Duodenal mucosa (tissue), 2 donors: Measurements from ENCODE around the gene BEST4.
"Not testable (repeated sequence)": the region's sequence is repeated elsewhere in the genome, so short reads cannot be mapped to it uniquely, and the experiment has no call there.

ENCODE experiments used
- H3K27ac ChIP-seq: one replicate; pipeline ENCODE4 v1.7.0; 2013; ENCODE audit warnings: low read depth, low read length
- H3K27me3 ChIP-seq, 2 donors: one replicate each; pipeline ENCODE4 v1.7.0; 2013; ENCODE audit warnings: low read length in 2 of 2, control low read depth in 1 of 2; ENCODE audit not compliant: insufficient read depth in 2 of 2, control insufficient read depth in 1 of 2
- H3K36me3 ChIP-seq, 2 donors: one replicate each; pipeline ENCODE4 v1.7.0; 2013; ENCODE audit warnings: low read length in 2 of 2, control low read depth in 1 of 2; ENCODE audit not compliant: insufficient read depth in 2 of 2, control insufficient read depth in 1 of 2
- H3K4me1 ChIP-seq, 2 donors: one replicate each; pipeline ENCODE4 v1.7.0; 2013; ENCODE audit warnings: low read length in 2 of 2, control low read depth in 1 of 2; ENCODE audit not compliant: insufficient read depth in 2 of 2, control insufficient read depth in 1 of 2
- H3K4me3 ChIP-seq, 2 donors: one replicate each; pipeline ENCODE4 v1.7.0; 2013; ENCODE audit warnings: low read length in 2 of 2, low read depth in 1 of 2
- H3K9ac ChIP-seq, 2 donors: one replicate each; pipeline ENCODE4 v1.7.0; 2013; ENCODE audit warnings: low read length in 2 of 2, low read depth in 1 of 2
- H3K9me3 ChIP-seq, 2 donors: one replicate each; pipeline ENCODE4 v1.7.0; 2013; ENCODE audit warnings: low read length in 2 of 2, control low read depth in 1 of 2; ENCODE audit not compliant: control insufficient read depth in 1 of 2

The BEST4 gene

DNA sequence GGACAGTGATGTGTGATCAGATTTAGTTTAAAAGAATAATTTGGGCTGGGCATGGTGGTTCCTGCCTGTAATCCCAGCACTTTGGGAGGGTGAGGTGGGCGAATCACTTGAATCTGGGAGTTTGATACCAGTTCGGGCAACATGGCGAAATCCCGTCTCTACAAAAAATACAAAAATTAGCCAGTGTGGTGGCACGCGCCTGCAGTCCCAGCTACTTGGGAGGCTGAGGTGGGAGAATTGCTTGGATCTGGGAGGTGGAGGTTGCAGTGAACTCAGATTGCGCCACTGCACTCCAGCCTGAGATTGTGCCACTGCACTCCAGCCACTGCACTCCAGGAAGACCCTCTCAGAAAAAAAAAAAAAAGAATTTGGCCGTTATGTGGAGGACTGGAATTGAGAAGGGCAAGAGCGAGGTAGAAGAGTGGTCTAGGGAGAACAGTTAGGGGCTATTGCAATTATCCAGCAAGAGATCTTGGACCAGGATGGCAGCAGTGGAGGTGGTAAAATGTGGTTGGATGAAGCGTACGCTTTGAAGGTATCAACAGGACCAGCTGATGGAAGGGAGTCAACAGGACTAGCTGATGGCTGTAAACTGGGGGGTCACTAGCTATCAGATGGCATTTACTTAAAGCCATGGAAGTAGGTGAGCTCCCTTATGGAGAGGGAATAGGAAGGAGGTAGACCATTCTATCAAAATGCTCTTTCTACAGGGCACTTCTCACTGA is 30.0 kb upstream of the BEST4 start:
- no peak overlapping the region for H3K27ac ChIP-seq
- no peak overlapping the region for H3K4me3 ChIP-seq
- no peak overlapping the region for H3K9ac ChIP-seq
- no peaks in the 10 kb centered on the region for H3K9me3 ChIP-seq
- H3K4me1 ChIP-seq, result peaks cover 6 to 8% of the 10 kb centered on the region in 2 donors
- H3K36me3 ChIP-seq, result no peaks in the 10 kb centered on the region
- no peaks in the 10 kb centered on the region for H3K27me3 ChIP-seq

GRCh38 chr1:44817307-44817706 is 29.3 kb upstream of the BEST4 start:
- Histone ChIP-seq H3K9ac (no peak overlapping the region), H3K36me3 (no peaks in the 10 kb centered on the region), H3K4me3 (no peak overlapping the region), H3K4me1 (peaks cover 10 to 12% of the 10 kb centered on the region in 2 donors), H3K27me3 (no peaks in the 10 kb centered on the region), H3K9me3 (no peaks in the 10 kb centered on the region), H3K27ac (no peak overlapping the region)

GRCh38 chr1:44815926-44816325 is 28.0 kb upstream of the BEST4 start:
- not testable (repeated sequence) for H3K9ac ChIP-seq, H3K4me3 ChIP-seq, H3K9me3 ChIP-seq, H3K27ac ChIP-seq, H3K36me3 ChIP-seq, H3K27me3 ChIP-seq
- peaks cover 21 to 23% of the 10 kb centered on the region in 2 donors for H3K4me1 ChIP-seq

DNA sequence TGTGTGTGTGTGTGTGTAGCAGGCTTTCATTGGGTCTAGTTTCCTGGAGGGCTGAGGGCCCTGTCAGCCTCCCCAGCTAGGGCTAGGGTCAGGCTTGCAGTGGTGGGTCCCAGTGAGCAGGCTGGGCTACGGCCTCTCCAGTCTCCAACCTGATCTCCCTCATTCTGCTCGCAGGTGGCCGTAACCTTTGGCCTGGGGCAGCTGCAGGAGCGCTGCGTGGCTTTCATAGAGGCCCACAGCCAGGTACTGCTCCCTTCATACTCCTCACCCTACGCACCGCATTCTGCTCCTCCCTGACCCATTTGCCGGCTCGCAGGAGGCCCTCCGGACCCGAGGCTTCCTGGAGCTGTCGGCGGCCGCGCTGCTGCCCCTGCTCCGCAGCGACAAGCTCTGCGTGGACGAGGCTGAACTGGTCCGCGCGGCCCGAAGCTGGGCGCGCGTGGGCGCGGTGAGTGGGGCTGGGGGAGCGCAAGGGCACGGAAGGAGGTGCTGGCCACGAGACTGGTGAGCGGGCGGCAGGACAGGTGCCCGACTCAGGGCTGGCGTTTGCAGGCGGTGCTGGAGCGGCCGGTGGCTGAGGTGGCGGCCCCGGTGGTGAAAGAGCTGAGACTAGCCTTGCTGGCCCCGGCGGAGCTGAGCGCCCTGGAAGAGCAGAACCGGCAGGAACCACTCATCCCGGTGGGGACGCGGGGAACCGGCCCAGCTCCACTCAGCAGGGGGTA is 25.0 kb upstream of the BEST4 start:
- Histone ChIP-seq H3K4me3 (peak overlapping the region; percentile 77 to 86), H3K9ac (peak overlapping the region; percentile 72 to 84), H3K27ac (peak overlapping the region; percentile 5), H3K4me1 (peaks cover 44 to 48% of the 10 kb centered on the region in 2 donors), H3K9me3 (no peaks in the 10 kb centered on the region), H3K36me3 (no peaks in the 10 kb centered on the region), H3K27me3 (no peaks in the 10 kb centered on the region)

DNA sequence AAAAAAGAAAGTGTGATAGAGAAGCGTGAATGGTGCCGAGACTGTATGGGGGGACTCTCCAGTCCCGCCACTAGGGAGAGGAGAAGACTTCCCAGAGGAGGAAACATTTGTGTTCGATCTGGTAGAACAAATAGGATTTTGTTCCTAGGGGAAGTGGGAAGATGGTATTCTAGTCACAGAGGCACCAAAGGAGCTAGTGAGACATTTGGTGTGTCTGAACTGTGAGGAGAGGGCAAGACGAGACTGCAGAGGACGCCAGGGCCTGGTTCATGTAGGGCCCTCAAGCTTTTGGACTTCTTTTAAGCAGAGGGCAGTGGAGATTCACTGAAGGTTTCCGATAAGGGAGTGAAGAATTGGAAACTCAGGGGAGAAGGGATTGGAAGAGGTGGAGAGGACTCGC is 23.3 kb upstream of the BEST4 start:
- Histone ChIP-seq H3K27me3 (no peaks in the 10 kb centered on the region), H3K9me3 (no peaks in the 10 kb centered on the region), H3K4me3 (no peak overlapping the region), H3K4me1 (peaks cover 61 to 64% of the 10 kb centered on the region in 2 donors), H3K36me3 (no peaks in the 10 kb centered on the region), H3K9ac (peak overlapping the region in 1 of 2 donors; percentile 7), H3K27ac (no peak overlapping the region)

DNA sequence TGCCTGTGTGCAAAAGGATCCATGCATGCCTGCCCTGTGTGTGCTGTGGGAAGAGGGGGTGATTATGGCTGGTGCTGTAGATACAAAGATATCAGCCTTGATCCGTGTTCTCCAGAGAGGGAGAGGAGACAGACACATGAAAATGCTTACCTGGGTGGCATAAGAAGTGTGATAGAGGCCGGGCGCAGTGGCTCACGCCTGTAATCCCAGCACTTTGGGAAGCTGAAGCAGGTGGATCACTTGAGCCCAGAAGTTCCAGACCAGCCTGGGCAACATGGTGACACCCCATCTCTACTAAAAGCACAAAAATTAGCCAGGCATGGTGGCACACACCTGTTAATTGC is 22.8 kb upstream of the BEST4 start:
- H3K4me3 ChIP-seq, H3K27me3 ChIP-seq, H3K9me3 ChIP-seq, H3K36me3 ChIP-seq: not testable (repeated sequence)
- peak overlapping the region; percentile 55 to 71 for H3K9ac ChIP-seq
- peaks cover 64% of the 10 kb centered on the region in 2 donors for H3K4me1 ChIP-seq
- H3K27ac ChIP-seq, result peak overlapping the region; percentile 73

GRCh38 chr1:44810101-44810761 is 22.3 kb upstream of the BEST4 start:
- peak overlapping the region; percentile 55 to 71 for H3K9ac ChIP-seq
- peak overlapping the region; percentile 7 to 40 for H3K4me3 ChIP-seq
- no peaks in the 10 kb centered on the region for H3K9me3 ChIP-seq
- H3K36me3 ChIP-seq, result peaks cover 6 to 8% of the 10 kb centered on the region in 2 donors
- no peaks in the 10 kb centered on the region for H3K27me3 ChIP-seq
- H3K27ac ChIP-seq, result peak overlapping the region; percentile 73
- peaks cover 64% of the 10 kb centered on the region in 2 donors for H3K4me1 ChIP-seq

- H3K27ac ChIP-seq, result peak overlapping the region; percentile 97
- H3K27me3 ChIP-seq, result no peaks in the 10 kb centered on the region
- peaks cover 64% of the 10 kb centered on the region in 2 donors for H3K4me1 ChIP-seq
- peak overlapping the region; percentile 55 to 71 for H3K9ac ChIP-seq
- H3K4me3 ChIP-seq, result peak overlapping the region; percentile 40 to 51
- peaks cover 6 to 17% of the 10 kb centered on the region in 2 donors for H3K36me3 ChIP-seq
- H3K9me3 ChIP-seq, result no peaks in the 10 kb centered on the region
Measured at GRCh38 chr1:44808938-44809917, 21.3 kb upstream of the BEST4 start.

DNA sequence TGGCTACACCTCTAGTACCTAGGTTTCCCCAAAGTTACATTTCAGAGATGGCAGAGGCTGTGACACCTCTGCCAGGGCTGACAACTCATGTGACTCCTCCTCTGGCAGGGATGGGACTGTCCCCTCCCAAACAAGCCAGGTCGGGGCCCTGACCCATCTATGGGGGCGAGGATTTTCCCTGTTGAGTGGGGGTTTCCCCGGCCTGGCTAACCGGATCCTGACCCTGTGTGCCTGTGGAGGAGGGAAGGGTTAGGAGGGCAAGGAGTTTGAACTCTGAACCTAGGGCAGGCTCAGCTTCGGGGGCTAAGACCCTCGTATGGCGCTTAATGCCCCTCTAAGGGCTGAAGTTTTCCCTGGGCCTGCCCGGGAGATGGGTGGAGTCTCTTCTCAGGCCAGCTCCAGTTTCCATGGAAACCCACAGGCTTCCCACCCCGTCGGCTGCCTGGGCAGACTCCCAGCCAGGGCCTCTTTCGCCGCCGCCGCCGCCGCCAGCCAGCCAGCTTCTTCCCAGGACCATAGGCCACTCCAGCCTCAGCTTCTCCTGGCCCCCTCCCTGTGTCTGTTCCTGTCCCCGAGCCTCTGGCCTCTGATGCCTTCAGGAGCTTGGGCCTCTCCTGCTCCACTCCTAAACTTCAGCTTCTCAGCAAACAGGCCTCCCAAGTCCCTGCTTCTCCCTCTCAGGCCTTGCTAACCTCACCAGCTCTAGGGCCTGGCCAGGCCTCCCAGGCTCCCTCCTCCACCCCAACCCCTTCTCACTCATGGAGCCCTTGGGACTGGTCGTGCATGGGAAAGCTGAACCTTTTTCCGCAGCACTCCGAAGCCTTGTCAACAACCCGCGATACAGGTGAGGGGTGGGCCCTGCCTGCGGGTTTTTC is 20.3 kb upstream of the BEST4 start, which contains the start of gene BTBD19:
Gene BTBD19 (plus strand): TSS at position 461 of the 875 bp plus-strand sequence. CDS start 298 bp downstream, at position 759.
- H3K36me3 ChIP-seq, result peaks cover 10 to 26% of the 10 kb centered on the region in 2 donors
- H3K9me3 ChIP-seq, result no peaks in the 10 kb centered on the region
- peak within 1 kb of the TSS; percentile 55 to 71 for H3K9ac ChIP-seq
- peaks cover 64% of the 10 kb centered on the region in 2 donors for H3K4me1 ChIP-seq
- H3K27ac ChIP-seq, result peak within 1 kb of the TSS; percentile 97
- peak within 1 kb of the TSS; percentile 40 to 51 for H3K4me3 ChIP-seq
- no peaks in the 10 kb centered on the region for H3K27me3 ChIP-seq
